GM19455 (cell line): ENCODE results near the gene SH3PXD2B.
"Not testable (repeated sequence)": the region's sequence is repeated elsewhere in the genome, so short reads cannot be mapped to it uniquely, and the experiment has no call there.

Experiments
- ATAC-seq: cut with Tn5 transposase; IDR thresholded peaks from one replicate; pipeline ENCODE4 v1.9.1; 2021; ENCODE audit not compliant: unreplicated experiment

The SH3PXD2B gene

GRCh38 chr5:172486451-172486850 lies 32.1 kb upstream of the SH3PXD2B start:
- no peak for ATAC-seq

GRCh38 chr5:172485511-172486202 lies 31.3 kb upstream of the SH3PXD2B start:
- no peak for ATAC-seq

DNA sequence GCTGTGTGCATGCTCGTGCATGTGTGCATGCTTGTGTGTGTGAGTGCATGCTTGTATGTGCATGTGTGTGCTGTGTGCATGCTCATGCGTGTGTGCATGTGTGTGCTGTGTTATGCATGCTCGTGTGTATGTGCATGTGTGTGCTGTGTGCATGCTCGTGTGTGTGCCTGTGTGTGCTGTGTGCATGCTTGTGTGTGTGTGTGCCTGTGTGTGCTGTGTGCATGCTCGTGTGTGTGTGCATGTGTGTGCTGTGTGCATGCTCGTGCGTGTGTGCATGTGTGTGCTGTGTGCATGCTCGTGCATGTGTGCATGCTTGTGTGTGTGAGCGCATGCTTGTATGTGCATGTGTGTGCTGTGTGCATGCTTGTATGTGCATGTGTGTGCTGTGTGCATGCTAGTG lies 30.3 kb upstream of the SH3PXD2B start:
- ATAC-seq: no peak

GRCh38 chr5:172482156-172483020 lies 28.1 kb upstream of the SH3PXD2B start:
- no peak for ATAC-seq

DNA sequence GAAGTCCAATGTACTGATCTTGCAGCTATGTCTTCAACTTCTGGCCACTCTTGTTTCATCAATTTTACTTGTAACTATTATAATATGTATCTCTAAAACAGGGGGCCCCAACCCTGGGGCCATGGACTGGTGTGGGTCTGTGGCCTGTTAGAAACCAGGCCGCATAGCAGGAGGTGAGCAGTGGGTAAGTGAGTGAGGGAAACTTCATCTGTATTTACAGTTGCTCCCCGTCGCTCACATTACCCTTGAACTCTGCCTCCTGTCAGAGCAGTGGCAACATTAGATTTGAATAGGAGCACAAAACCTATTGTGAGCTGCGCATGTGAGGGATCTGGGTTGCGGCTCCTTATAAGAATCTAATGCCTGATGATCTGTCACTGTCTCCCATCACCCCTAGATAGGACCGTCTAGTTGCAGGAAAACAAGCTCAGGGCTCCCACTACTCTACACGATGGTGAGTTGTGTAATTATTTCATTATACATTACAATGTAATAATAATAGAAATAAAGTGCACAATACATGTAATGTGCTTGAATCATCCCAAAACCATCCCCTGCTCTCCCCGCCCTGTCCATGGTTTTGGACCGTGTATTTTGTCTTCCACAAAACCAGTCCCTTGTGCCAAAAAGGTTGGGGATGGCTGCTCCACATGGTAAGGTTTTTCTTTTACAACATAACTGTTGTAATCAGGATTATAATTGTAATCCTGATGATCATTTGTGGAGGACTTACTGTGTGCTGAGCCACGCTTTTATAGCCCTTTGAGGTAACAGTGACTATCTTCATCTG lies 26.9 kb upstream of the SH3PXD2B start:
- ATAC-seq: no peak

DNA sequence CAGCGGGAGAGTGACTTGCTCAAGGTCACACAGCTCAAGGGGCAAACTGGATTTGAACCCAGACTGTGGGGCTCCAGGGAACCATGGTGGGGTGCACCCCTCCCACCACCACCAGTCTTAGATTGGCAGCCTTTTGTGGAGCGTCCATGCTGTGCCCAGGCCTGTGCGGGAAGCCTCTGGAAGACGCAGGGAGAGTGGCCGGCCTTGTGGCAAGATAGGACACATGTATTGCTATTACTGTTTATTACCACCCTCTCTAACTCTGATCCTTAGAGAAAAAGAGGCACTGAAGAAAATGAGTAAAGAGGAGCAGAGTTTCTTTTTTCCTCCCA lies 25.4 kb upstream of the SH3PXD2B start:
- no peak for ATAC-seq

GRCh38 chr5:172479034-172479783 lies 24.9 kb upstream of the SH3PXD2B start:
- ATAC-seq: peak; percentile 72

GRCh38 chr5:172478695-172479033 lies 24.3 kb upstream of the SH3PXD2B start:
- not testable (repeated sequence) for ATAC-seq

DNA sequence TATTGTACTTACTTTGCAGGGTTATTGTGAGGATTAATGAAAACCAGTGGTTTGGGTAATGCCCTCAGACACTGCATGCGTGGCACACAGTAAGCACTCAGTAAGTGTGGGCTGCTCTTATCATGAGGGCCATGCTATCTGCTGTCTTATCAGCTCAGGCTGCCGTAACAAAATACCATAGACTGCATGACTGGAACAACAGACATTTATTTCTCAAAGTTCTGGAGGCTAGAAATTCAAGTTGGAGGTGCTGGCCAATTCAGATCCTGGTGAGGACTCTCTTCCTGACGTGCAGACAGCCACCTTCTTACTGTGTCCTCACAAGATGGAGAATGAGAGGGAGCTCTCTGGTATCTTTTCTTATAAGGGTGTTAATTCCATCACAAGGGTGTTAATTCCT lies 23.9 kb upstream of the SH3PXD2B start:
- ATAC-seq: no peak

GRCh38 chr5:172477466-172477865 lies 23.1 kb upstream of the SH3PXD2B start:
- no peak for ATAC-seq

GRCh38 chr5:172474293-172474692 lies 20.0 kb upstream of the SH3PXD2B start:
- ATAC-seq: no peak

- ATAC-seq: no peak
These were observed 19.1 kb upstream of the SH3PXD2B start for GRCh38 chr5:172473427-172473826.

GRCh38 chr5:172469697-172470096 lies 15.4 kb upstream of the SH3PXD2B start:
- ATAC-seq: no peak

GRCh38 chr5:172466062-172466461 lies 11.7 kb upstream of the SH3PXD2B start:
- ATAC-seq: no peak

GRCh38 chr5:172463031-172463430 lies 8.7 kb upstream of the SH3PXD2B start:
- no peak for ATAC-seq

DNA sequence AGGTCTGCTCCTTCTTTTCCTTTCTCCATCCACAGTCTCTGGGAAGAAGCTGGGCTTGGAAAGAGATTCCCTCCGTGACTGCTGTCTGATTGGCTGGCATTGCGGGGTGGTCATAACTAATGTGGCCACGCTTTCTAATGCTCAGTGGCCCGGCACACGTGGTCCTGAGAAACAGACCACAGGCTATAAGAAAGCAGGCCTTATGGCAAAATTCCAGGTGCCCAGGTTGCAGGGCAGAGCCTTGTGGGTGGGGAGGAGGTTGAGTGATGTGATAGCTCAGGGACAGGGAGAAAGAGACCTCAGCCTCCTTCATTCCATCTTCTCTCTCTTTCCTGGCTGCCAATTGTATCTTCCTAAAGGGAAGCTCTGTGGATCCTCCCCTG lies 5.4 kb upstream of the SH3PXD2B start:
- ATAC-seq: no peak

GRCh38 chr5:172458976-172459782 lies 4.9 kb upstream of the SH3PXD2B start:
- ATAC-seq: no peak

DNA sequence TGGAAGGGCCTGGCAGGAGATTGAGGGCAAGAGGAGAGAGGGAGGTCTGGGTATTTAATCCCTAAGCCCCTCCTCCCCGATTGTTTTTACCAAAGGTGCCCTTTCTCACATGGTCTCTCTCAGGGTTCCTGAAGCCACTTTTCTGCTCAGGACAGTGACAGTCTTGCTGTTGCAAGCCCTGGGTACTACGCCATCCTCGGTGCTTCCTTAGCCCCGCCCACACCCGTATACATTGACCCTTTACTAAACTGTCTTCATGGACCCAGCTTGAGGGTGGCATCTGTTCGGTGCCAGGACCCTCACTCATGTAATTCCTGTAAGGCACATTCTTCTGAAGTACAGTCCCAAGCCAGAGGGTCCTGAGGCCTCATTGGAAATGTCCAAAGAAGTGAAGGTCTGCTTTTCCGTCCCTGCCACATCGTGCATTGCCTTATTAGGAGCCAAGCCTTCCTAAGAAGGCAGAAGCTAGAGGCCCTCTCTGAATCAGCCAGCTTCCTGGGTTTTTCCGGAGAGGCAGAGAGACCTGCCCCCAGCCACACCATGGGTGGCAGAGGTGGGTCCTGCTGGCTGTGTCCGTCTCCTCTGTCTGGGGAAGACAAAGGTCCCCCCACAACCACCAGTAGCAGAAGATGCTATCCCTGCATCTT lies 1.9 kb upstream of the SH3PXD2B start:
- ATAC-seq: no peak

DNA sequence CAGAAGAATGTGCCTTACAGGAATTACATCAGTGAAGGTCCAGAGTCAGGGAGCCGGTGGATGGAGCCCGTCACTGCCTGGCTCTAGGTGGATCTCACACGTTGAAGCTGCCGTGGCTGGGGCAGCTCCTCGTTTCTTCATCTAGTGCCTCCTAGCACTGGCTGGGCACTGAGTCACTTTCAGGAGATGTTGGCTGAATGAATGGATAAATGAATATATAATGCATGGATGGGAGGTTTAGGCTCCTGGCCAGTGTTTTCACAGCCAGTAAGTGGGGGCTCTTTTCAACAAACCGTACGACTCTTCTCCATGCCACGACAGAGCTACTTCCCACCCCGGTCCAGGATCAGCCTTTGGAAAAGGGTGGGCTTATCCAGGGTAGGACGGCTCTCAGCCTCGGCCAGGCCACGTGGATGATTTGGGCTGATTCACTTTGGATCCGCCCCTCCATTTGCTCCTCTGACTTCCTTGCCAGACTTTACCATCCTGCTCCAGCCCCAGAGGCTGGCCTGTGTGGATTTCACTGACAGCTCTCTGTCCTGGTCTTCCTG lies 1.3 kb upstream of the SH3PXD2B start:
- no peak for ATAC-seq

- no peak for ATAC-seq
These were observed 709 bp upstream of the SH3PXD2B start for GRCh38 chr5:172455087-172455381.
